ENCODE data around the gene ACADVL. TPM values are rescaled to one million over a fixed set of nuclear protein-coding genes. Genes with fewer than 3 reads are reported as not detected.
"Not testable (repeated sequence)": the region's sequence is repeated elsewhere in the genome, so short reads cannot be mapped to it uniquely, and the experiment has no call there.

ACADVL gene
- polyA plus RNA-seq, 4 donors: 318 to 561 (median 453) TPM

- no peak for DNase-seq (ENCODE audit: low read depth in 4 of 4, low spot score in 3 of 4)
These were observed 12.4 kb downstream of the ACADVL start for GRCh38 chr17:7232114-7232513.

GRCh38 chr17:7233701-7234082, 14.0 kb downstream of the ACADVL start:
- no peak for DNase-seq (ENCODE audit: low read depth in 4 of 4, low spot score in 3 of 4)

- peak; percentile 82 to 90 (median 90) for DNase-seq (ENCODE audit: low read depth in 4 of 4, low spot score in 3 of 4)
These were observed 14.6 kb downstream of the ACADVL start, which contains the start of gene DVL2 for GRCh38 chr17:7234083-7234951. DVL2 (minus strand) TSS chr17:7234517; CDS start chr17:7234262, 255 bp downstream.

- DNase-seq (ENCODE audit: low read depth in 4 of 4, low spot score in 3 of 4): no peak
These were observed 16.2 kb downstream of the ACADVL start for GRCh38 chr17:7235693-7236665.

- no peak for DNase-seq (ENCODE audit: low read depth in 4 of 4, low spot score in 3 of 4)
These were observed 17.1 kb downstream of the ACADVL start for GRCh38 chr17:7236808-7237207.

- DNase-seq (ENCODE audit: low read depth in 4 of 4, low spot score in 3 of 4): no peak
These were observed 17.6 kb downstream of the ACADVL start for GRCh38 chr17:7237266-7237760.

GRCh38 chr17:7237761-7238419, 18.2 kb downstream of the ACADVL start:
- DNase-seq (ENCODE audit: low read depth in 4 of 4, low spot score in 3 of 4): no peak

- DNase-seq (ENCODE audit: low read depth in 4 of 4, low spot score in 3 of 4): no peak
These were observed 18.8 kb downstream of the ACADVL start for GRCh38 chr17:7238420-7239090.

GRCh38 chr17:7239091-7240027, 19.6 kb downstream of the ACADVL start, which contains the start of gene PHF23:
PHF23 (minus strand) TSS chr17:7239457; CDS start chr17:7239279, 178 bp downstream.
- DNase-seq (ENCODE audit: low read depth in 4 of 4, low spot score in 3 of 4): peak; percentile 99 to 100 (median 99)

GRCh38 chr17:7240375-7240774, 20.6 kb downstream of the ACADVL start:
- no peak for DNase-seq (ENCODE audit: low read depth in 4 of 4, low spot score in 3 of 4)

GRCh38 chr17:7241090-7241733, 21.5 kb downstream of the ACADVL start:
- DNase-seq (ENCODE audit: low read depth in 4 of 4, low spot score in 3 of 4): no peak

- DNase-seq (ENCODE audit: low read depth in 4 of 4, low spot score in 3 of 4): peak; percentile 92 to 96 (median 94)
These were observed 22.3 kb downstream of the ACADVL start, which contains the start of gene GABARAP for GRCh38 chr17:7241783-7242716. GABARAP (minus strand) TSS chr17:7242449; CDS start chr17:7242330, 119 bp downstream.

- DNase-seq (ENCODE audit: low read depth in 4 of 4, low spot score in 3 of 4): peak; percentile 93 to 97 (median 96)
These were observed 23.1 kb downstream of the ACADVL start for GRCh38 chr17:7242717-7243452.

- DNase-seq (ENCODE audit: low read depth in 4 of 4, low spot score in 3 of 4): no peak
These were observed 23.7 kb downstream of the ACADVL start for GRCh38 chr17:7243453-7243729.

- DNase-seq (ENCODE audit: low read depth in 4 of 4, low spot score in 3 of 4): not testable (repeated sequence)
These were observed 24.1 kb downstream of the ACADVL start for GRCh38 chr17:7243838-7244237.

GRCh38 chr17:7246779-7247178, 27.0 kb downstream of the ACADVL start:
- DNase-seq (ENCODE audit: low read depth in 4 of 4, low spot score in 3 of 4): no peak

All from left renal pelvis (tissue), 4 donors.